GM12873 (cell line): ENCODE results near the gene SYCN.

Experiments
- CTCF ChIP-seq: IDR thresholded peaks from 2 replicates; pipeline ENCODE4 v1.5.1; 2012; ENCODE audit warnings: low read depth, mild to moderate bottlenecking, moderate library complexity, low read length, control low read depth; ENCODE audit not compliant: insufficient read depth; ENCODE audit errors: missing control alignments

SYCN gene

GRCh38 chr19:39212375-39212742, 8.3 kb upstream of the SYCN start:
- peak; percentile 68 for TF ChIP-seq CTCF

GRCh38 chr19:39211731-39212374, 7.8 kb upstream of the SYCN start:
- no peak for TF ChIP-seq CTCF

- no peak for TF ChIP-seq CTCF
Measured at GRCh38 chr19:39209196-39209595, 5.1 kb upstream of the SYCN start.

GRCh38 chr19:39208175-39208795, 4.2 kb upstream of the SYCN start:
- no peak for TF ChIP-seq CTCF

GRCh38 chr19:39207293-39207836, 3.3 kb upstream of the SYCN start:
- TF ChIP-seq CTCF, result no peak

GRCh38 chr19:39206122-39206521, 2.1 kb upstream of the SYCN start:
- no peak for TF ChIP-seq CTCF

DNA sequence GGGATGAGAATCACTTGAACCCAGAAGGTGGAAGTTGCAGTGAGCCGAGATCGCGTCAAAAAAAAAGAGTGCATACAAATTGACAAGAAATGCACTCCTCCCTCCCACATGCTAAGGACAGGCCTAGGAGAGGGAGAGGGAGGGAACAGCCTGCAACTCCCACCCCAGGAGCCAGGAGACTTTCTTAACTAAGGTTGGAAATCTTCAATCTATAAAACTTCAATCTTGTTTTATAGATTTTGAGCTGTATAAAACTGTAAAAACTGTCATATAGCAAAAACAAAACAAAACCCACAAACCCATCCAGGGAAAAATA, 1.3 kb upstream of the SYCN start:
- TF ChIP-seq CTCF, result no peak
